COLO668 (cell line): ENCODE results near the gene PCDH1.
"Not testable (repeated sequence)": the region's sequence is repeated elsewhere in the genome, so short reads cannot be mapped to it uniquely, and the experiment has no call there.

Experiments used
- DNase-seq: peaks from one replicate; lab custom pipeline; 2025; ENCODE audit not compliant: unreplicated experiment; lab: John Stamatoyannopoulos, UW

The PCDH1 gene

DNA sequence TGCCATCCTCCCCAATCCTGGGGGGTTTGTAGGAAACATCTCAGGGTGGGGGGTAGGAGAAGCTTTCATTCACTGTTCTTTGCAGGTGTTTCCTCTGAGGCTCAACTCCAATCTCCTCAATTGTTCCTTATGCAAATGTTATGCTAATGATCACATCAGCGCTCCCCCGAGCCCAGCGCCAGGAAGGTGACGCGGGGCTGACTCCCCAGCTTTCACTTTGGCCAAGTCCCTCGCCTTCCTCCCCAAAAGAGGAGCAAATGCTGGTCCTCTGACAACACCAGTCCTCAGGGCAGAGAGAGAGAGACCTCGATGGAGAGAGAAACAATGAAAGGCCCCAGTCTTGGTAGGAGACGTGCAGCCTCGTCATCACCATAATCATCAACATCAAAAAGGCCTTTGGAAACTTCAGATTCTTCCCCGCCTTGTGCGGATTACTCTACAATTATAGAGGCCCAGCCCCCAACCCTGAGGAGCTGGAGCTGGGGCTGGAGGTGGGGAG is 39.1 kb downstream of the PCDH1 start:
- no peak for DNase-seq

DNA sequence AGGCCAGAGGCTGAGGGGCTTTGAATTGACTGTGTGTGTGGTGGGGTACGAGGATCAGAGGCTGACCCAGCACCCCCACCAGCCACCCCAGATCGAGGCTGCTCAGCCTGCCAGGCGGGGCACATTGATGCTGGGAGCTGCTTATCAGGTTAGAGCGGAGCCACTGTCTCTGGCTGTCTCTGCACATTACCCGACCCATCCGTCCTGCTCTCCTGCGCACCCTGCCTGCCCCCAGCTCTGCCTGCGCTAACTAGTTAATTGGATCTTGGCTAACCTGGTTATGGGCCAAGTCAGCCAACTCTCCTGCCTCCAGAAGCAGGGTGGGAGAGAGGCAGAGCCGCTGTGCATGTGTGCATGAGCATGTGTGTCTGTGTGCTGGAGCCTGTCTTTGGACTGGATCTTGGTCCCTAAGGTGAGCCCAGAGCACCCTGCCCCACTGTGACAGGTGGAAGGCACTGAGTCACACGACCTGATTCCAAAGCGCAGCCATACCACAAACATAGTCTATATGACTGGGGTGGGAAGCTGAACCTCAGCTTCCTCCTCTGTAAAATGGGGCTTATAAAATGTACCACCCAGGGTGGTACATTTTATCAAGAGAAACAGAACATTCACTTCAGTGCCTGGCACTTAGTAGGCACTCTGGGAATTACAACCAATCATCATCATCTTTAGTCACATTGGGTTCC is 39.7 kb downstream of the PCDH1 start:
- DNase-seq: no peak

DNA sequence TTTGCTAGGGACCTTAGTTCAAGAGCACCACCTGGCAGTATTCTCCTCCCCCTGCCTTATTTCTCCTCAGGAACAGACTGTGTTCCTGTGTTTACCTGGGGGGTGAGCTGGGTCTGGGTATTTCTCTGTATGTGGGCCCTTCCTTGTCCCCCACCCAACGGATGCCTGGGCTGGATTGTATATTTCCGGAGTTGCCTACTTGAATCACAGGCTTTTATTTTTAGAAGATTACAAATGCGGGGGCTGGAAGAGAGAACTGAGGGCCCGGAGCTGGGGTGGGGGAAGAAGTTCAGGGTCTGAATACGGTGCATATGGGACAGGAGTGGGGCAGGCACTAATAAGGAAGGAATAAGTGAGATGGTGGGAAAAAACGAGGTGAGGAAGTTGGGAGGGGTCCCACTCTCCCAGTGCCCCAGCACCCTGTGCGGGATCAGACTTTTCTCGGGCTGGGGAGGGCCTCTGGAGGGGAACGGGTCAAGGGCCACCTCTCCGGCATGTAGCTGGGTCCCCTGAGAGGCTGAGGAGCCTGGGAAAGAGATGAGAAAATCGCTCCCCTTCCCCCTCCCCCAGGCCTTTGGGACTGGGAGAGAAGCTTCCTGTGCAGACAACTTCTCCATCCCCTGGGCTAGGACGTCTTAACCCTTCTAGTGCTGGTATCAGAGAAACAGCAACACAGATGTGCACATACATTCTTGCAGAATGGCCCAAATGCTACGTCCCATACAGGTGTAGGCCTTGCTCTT is 42.1 kb downstream of the PCDH1 start:
- no peak for DNase-seq

DNA sequence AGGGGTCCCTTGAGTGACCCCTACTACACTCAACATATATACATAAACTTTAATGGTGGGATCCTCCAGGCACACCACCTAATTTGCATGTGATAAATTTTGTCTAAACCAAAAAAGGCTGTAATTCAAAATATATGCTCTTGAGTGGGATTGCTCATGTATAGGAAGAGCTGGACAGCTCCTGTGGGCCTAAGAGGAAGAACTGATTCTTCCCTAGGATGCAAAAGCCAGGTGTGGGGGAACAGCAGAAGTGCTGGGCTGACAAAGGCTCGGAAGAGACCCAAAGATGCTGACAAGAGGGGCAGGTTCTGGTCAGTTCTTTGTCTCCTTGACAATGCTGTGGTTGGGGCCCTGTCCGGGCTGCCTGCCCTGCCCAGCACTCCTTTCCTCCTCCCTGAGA is 43.9 kb downstream of the PCDH1 start:
- no peak for DNase-seq

DNA sequence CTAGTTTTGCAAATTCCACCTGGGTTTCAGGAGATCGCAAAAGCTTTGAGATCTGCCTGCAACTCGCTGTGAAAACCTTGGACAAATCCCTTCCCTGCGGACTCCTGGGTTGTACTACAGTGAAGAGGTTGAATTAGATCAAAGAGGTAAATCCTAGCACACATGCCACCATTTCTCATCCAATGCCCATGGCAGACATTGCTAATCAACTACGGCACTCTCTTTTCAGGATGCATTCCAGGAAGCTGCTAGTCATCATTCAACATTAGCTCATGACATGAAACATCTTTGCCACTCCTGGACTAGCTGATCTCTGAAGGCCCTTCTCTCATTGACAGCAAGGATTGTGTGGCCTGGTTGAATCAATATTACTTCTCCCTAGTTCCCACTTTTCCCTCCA is 46.1 kb downstream of the PCDH1 start:
- DNase-seq: no peak

DNA sequence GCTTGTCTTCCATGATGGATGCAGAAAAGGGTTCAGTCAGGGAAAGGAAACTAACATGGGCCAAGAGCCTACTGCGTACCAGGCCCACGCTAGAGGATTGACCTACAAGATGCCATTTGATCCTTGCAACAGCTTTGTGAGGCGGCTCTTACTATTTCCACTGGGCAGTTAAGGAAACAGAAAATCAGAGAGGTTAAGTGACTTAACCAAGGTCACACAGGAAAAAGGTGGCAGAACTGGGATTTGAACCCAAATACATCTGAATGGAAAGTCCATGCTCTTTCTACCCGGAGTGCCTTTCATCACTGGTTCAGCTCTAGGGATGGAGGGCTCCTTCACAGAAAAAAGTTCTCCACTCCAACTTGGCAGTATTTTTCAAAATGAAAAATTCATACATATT is 50.0 kb downstream of the PCDH1 start:
- DNase-seq: no peak

DNA sequence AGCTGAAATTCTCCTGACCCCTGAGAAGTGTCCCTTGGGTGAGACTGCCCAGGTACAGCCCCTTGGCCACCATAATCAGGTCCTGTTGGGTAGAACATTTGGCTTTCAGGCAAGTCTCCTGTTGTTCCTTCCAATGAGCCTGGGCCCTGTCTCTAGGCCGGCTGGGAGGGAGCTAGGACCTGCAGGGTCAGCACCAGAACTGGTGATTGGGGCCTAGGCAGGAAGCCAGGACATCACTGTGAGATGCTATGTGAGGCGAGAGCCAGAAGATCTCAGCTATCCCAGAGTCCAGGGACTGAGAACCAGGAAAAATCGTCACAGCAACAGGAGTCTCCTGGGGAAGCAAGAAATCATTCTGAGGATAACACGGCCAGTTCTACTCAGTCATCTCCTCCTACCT is 51.5 kb downstream of the PCDH1 start:
- no peak for DNase-seq

DNA sequence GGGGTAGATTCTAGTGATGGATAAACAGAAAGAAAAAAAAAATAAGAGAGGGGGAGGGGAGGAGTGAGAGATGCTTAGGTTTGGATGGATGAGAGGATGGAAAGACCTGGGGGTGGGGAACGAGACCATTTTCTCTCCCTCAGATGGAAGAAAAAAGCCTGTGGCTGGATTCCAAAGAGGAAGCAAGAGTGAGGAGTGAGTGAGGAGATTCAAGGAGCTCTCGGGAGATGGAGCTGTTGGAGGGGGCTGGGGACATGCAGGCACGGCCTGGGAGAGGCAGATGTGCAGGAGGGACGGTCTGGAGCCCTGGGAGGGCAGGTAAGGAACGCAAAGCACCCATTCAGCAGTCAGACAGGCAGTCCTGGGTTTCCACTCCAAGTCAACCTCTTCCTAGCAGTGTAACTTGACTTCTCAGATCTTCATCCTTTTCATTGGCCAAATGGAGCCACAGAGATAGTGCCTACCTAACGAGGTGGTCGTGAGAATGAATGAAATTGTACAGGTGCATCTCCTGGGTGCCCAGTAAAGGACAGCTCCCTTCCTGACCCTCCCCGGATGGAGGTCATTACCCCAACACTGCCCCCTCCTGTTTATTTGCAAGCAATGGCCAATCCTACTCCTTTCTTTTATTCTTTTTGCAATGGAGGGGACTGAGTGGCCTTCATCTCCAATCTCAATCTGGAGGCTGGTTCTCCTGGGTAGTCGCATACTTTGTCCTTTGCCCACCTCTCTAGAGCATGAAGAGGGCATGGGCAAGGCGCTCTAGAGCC is 52.2 kb downstream of the PCDH1 start:
- DNase-seq: peak; percentile 1

DNA sequence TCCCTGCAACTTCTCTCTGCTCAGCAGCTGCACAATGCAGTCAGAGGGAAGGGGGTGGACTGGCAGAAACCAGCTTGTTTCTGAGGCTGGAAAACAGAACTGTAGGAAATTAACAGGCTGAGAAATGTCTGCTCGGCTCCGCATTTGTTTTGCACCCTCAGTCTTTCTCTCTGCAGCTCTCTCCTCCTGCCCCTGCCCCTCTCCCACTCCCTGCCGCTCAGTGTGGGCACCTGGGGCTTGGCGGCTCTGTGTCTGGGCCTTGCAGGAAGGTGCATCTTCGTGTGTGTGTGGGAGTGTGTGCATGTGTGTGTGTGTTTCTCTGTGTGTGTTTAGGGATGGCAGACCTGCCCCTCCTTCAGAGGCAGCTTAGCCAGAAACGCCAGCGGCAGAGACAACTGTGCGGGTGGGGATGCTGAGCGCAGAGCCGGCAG is 53.0 kb downstream of the PCDH1 start:
- no peak for DNase-seq

DNA sequence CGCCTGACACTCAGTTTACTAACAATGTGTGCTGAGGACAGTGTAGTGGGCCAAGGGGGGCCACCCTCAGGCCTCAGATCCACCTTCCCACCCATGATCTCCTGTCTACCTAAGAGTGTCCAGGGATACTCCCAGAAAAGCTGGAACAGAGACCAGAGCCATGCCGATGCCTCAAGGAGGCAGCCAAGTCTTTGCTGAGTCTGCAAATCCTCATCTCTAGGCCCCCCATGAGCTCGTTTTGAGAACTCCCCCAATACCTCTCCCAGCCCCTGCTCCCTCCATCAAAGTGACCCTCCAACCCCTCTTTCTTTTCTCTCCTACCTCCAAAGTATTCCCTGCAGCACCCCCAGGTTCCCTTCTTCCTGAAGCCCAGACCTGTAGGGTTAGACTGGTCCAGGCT is 53.5 kb downstream of the PCDH1 start:
- no peak for DNase-seq

DNA sequence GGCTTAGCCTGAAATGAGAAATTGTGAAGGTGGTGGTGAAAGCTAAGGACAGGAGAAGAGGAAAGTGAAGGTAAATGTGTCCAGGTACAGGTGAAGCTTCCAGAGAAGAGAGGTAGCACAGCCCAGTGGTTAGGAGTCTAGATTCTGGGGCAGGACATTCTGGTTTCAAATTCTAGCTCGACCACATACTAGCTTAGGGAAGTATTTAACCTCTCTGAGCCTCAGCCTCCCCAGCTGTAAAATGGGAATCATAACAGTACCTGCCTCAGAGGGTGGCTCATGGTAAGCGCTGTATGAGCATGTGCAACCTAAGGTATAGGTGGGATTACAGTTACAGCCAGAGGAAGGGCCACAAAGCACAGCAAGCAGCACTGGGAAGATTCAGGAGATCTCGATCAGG is 55.2 kb downstream of the PCDH1 start:
- DNase-seq: no peak

DNA sequence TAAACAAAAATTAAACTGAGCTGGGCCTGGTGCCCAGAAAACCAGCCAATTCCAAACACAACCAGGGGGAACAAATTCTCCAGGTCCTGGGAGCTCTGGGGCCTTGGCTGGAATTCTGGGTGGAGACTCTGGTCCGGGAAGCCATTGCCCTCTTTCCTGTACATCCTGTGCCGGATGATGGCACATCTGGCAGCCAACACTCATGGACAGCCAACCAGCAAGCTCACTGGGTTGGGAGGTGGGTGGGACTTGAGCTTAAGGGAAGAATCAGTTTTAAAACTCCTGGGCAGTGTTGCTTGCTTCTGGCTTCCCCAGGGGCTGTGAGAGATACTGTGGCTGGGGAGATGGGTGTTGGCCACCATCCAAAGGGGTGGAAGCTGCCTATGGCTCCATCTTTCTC is 56.1 kb downstream of the PCDH1 start:
- DNase-seq: no peak

DNA sequence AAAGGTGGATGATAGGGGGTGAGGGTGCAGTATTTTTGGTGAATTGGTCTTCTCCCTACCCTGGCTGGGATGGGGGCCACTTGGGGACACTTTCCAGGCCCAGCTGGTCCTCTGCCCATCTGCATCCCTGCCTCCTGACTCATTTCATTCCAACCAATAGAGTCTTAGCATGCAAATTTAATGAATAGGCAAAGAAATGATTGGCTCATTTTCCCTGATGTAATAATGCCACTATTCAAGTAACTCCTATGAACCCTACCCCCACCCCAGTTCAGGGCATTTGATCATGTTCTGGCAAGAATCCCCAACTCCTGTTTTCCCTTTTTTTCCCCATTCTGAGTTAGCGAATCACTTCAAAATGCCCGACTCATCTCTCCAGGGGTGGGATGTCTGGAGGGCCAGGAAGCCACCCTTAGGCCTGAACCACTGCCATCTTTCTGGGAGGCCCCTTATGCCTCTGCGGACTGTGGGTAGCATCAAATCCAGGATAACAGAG is 56.7 kb downstream of the PCDH1 start:
- DNase-seq: no peak

DNA sequence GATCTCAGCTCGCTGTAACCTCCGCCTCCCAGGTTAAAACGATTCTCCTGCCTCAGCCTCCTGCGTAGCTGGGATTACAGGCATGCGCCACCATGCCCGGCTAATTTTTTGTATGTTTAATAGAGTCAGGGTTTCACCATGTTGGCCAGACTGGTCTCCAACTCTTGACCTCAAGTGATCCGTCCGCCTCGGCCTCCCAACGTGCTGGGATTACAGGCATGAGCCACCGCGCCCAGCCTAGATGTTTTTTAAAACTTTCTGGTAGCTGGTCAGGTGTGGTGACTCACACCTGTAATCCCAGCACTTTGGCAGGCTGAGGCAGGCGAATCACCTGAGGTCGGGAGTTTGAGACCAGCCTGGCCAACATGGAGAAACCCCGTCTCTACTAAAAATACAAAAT is 57.5 kb downstream of the PCDH1 start:
- DNase-seq: not testable (repeated sequence)

DNA sequence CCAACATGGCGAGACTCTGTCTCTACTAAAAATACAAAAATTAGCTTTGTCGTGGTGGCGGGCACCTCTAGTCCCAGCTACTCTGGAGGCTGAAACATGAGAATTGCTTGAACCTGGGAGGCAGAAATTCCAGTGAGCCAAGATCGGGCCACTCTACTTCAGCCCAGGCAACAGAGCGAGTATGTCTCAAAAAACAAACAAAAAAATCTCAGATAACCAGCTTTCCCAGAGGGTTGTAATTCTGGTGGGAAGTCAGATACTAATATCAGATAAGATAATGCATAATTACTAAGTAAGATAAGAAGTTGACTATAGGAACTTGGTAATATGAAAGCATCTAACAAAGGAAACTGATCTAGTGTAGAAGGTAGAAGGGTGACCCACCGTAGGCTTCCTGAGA is 60.6 kb downstream of the PCDH1 start:
- DNase-seq: no peak

DNA sequence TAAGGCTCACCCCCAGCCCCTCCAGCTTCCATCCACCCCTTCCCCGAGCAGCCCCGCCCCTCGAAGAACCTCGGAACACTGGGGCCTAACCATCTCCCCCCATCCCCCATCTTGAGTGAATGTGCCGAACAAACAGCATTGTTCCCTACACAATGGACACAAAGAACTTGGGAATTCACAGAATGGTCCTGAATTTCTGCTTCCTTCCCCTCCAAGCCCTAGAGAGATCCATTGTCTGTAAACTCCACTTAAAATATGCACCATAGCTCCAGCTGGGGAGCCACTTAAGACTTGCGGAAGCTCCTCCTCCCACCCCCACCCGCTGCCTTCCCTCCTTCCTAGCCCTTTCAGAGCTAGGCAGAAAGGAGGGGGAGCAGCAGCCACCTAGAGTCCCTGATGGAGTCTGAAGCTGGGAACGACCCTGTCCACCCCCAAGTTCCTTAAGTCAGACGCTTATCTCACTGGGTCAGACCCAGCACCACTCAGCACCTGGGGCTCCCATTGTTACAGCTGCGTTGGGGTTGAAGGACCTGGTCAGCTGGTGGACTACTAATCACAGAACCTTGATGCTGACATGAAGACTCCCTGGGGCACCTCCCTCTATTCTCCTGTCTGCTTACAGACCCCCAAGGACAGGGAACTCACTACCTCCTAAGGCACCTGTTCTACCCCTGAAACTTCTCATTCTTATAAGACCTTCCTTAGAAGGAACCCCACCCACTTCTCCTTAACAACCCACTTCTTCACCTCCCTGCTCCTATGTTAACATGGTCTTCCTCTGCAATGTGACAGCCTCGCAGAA is 61.4 kb downstream of the PCDH1 start:
- no peak for DNase-seq

DNA sequence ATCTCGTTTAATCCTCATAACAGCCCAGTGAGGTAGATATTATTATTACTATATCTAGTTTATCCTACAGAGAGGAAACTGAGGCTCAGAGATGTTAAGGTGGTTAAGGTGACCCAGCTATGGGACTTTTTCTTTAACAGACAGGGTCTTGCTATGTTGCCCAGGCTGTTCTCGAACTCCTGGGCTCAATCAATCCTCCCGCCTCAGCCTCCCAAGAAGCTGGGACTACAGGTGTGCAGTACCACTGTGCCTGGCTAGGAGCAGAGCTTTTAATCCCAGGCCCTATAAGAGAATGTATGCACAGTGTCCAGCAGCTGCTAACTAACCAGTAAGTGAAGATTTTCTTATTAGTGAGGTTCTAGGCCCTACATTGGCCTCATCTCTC is 62.4 kb downstream of the PCDH1 start:
- no peak for DNase-seq

DNA sequence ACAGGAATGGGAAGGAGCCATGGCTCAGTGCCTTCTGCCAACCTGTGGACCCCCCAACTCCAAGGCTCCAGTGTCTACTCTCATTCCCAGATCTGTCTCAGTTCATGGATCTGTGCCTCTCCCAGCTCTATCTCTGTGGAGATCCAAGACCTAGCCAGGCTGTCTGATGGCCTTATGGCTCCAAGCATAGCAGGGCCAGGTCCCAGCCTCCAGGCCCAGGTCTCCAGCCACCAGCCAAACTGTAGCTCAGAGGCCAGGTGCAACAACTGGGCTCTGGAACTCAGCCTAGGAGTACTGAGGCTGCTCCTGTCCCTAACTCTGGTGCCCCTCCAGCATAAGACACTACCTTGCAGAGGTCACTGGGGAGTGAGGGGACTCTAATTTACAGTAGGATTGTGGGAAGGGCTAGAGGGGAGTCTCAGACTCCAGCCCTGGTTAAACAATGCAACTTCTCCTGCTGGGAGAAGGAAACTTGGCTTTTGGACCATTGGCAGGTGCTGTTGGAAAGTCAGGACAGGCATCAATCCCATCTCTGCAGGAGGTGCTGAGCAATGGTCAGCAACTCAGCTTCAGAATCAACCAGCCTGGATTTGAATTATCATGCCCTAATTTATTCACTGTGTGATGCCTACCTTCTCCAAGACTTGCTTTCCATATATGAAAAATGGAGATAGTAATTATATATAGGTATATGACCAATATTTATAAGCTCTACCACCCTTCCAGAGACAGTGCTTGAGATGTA is 63.0 kb downstream of the PCDH1 start:
- no peak for DNase-seq

DNA sequence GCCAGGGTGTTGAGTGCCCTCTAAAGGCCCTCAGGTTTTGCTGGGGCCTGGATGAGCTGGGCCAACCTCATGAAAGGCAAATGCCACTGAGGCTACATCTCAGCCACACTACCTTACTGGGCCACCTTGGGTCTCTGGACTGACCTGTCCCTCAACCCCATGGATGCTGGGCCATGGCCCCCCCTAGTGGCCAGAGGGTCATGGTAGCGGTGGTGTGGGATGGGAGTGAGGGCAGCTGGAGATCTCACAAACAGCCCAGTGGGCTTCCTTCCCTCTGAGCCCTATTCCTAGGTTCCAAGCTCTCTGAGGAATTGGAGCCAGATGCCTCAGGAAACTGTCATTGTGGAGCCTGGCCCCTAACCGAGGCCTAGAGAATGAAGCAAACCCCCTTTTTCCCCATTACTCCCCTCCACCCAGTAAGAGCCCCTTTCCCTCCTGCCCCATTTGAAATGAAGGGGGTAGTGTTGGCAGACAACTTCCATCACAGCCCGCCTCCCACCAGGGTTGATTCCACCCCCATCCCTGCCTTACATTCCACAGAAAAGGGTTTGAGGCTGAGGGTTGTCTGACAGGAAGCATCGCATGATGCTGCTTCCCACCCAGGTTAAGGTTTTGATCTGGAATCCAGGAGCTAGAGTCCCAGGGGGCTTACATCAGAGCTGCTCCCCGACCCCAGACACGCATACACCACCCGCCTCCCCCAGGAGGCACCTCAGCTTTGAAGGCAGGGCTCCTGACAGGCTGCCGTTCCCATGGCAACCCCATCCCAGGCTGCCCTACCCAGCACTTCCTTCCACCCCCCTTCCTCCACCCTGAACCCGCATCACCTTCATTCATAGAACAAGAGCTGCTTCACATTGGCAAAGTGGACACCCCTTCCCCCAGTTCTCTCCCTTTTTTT is 63.9 kb downstream of the PCDH1 start:
- peak; percentile 51 for DNase-seq
